Measurements from ENCODE around the gene CACNG4. TPM values are rescaled to one million over a fixed set of nuclear protein-coding genes. Genes with fewer than 3 reads are reported as not detected.

The CACNG4 gene
- total RNA-seq, 1 experiment from 2014 or later: 40.3 TPM

DNA sequence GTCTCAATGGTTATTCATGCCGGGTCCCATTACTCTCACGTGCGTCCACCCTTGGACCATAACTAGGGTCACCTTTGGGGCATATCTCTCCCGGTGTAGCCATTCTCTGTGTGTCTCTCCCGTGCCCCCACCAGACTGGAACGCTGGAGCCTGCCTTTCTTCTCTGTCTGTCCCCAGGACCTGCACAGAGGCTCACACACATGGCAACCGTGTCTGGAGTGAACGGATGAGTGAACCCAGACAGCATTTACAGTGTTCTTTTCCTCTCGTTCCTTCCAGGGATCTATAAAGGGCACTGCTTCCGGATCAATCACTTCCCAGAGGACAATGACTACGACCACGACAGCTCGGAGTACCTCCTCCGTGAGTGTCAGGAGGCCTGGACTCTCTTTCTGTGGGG lies 53.4 kb downstream of the CACNG4 start:
- no peak for ATAC-seq
- Histone ChIP-seq H3K4me3 (ENCODE audit: low read depth in 2 of 2, low read length in 2 of 2) (no peak overlapping the region), H3K27ac (ENCODE audit: low read length) (no peak overlapping the region), H3K4me1 (ENCODE audit: control insufficient read depth, insufficient read depth, low read length) (no peaks in the 10 kb centered on the region), H3K36me3 (ENCODE audit: control insufficient read depth, insufficient read depth, low read length) (no peaks in the 10 kb centered on the region), H3K9me3 (ENCODE audit: control insufficient read depth, insufficient read depth, low read depth, low read length) (no peaks in the 10 kb centered on the region), H3K27me3 (ENCODE audit: control insufficient read depth, insufficient read depth, low read length) (no peaks in the 10 kb centered on the region)
- BruUV-seq (replicated peaks): no TSS peak
- CTCF ChIA-PET: no interaction called here
- POLR2A ChIA-PET: no interaction called here
- TF ChIP-seq POLR2AphosphoS5 (IDR thresholded peaks at IDR 0.05; ENCODE audit: low read depth, low read length): no peak
- TF ChIP-seq, protein P1, sequence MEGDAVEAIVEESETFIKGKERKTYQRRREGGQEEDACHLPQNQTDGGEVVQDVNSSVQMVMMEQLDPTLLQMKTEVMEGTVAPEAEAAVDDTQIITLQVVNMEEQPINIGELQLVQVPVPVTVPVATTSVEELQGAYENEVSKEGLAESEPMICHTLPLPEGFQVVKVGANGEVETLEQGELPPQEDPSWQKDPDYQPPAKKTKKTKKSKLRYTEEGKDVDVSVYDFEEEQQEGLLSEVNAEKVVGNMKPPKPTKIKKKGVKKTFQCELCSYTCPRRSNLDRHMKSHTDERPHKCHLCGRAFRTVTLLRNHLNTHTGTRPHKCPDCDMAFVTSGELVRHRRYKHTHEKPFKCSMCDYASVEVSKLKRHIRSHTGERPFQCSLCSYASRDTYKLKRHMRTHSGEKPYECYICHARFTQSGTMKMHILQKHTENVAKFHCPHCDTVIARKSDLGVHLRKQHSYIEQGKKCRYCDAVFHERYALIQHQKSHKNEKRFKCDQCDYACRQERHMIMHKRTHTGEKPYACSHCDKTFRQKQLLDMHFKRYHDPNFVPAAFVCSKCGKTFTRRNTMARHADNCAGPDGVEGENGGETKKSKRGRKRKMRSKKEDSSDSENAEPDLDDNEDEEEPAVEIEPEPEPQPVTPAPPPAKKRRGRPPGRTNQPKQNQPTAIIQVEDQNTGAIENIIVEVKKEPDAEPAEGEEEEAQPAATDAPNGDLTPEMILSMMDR (IDR thresholded peaks at IDR 0.05): no peak
- TF ChIP-seq, protein P2, sequence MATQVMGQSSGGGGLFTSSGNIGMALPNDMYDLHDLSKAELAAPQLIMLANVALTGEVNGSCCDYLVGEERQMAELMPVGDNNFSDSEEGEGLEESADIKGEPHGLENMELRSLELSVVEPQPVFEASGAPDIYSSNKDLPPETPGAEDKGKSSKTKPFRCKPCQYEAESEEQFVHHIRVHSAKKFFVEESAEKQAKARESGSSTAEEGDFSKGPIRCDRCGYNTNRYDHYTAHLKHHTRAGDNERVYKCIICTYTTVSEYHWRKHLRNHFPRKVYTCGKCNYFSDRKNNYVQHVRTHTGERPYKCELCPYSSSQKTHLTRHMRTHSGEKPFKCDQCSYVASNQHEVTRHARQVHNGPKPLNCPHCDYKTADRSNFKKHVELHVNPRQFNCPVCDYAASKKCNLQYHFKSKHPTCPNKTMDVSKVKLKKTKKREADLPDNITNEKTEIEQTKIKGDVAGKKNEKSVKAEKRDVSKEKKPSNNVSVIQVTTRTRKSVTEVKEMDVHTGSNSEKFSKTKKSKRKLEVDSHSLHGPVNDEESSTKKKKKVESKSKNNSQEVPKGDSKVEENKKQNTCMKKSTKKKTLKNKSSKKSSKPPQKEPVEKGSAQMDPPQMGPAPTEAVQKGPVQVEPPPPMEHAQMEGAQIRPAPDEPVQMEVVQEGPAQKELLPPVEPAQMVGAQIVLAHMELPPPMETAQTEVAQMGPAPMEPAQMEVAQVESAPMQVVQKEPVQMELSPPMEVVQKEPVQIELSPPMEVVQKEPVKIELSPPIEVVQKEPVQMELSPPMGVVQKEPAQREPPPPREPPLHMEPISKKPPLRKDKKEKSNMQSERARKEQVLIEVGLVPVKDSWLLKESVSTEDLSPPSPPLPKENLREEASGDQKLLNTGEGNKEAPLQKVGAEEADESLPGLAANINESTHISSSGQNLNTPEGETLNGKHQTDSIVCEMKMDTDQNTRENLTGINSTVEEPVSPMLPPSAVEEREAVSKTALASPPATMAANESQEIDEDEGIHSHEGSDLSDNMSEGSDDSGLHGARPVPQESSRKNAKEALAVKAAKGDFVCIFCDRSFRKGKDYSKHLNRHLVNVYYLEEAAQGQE (IDR thresholded peaks at IDR 0.05; ENCODE audit: insufficient read depth in 1 of 2, low read depth in 2 of 2, low read length in 1 of 2): no peak
- no peak for TF ChIP-seq TCF7L2 (IDR thresholded peaks at IDR 0.05; ENCODE audit: low read depth, low read length)
- no peak for TF ChIP-seq SIN3A (IDR thresholded peaks at IDR 0.05; ENCODE audit: borderline replicate concordance, insufficient read depth, low read depth, low read length)
- in situ Hi-C loops (cut with HindIII; ENCODE audit: low pct_unique_long_range_greater_than_20kb, low sequenced_read_pairs): no loop called here
- intact Hi-C loops (cut with micrococcal nuclease; ENCODE audit: unreplicated experiment): no loop called here
- no peak for DNase-seq (ENCODE audit: low read depth, low spot score)

DNA sequence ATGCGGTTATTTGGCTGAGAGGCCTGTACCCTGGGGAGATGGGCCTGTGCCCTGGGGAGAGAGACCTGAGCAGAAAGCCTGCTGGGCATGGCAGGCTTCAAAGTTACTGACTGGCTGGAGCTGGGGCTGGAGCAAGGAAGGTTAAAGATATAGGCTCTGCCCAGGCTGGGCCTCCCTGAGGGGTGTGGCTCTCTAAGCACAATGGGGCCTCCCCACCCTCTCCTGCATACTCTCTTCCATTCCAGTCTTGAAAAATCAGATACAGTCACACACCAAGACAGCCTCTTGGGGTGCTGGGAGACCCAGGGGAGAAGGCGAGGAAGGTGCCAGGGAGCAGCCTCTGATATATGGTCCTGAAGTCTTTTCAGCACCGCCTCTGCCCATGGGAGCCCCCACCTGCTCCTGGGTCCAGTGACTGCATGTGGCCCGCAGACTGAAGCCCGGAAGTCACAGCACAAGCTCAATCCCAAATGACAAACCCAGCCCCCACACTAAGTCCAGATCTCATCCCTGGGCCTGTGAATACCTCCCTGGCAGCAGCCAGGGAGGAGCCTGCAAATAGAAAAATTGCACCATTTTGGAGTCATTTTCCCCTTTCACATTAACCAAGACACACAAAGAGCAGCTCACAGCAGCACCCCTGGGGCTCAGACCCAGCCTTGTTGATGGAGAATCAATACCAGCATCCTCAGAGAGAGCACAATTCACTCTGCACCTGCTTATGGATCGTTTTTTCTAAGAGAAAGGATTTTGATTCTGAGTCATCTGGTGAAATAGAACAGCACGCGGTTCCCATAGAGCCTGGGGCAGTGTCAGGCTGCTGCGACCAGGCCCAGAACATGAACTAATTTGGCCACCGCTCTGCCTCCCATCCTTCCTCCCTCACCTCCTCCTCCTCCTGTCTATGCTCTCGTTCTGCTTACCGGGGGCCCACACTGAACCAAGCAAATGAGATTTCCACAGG lies 54.2 kb downstream of the CACNG4 start:
- H3K9me3 ChIP-seq (ENCODE audit: control insufficient read depth, insufficient read depth, low read depth, low read length): no peaks in the 10 kb centered on the region
- H3K4me1 ChIP-seq (ENCODE audit: control insufficient read depth, insufficient read depth, low read length): no peaks in the 10 kb centered on the region
- in situ Hi-C loops (cut with HindIII; ENCODE audit: low pct_unique_long_range_greater_than_20kb, low sequenced_read_pairs) (no loop called here), intact Hi-C loops (cut with micrococcal nuclease; ENCODE audit: unreplicated experiment) (no loop called here)
- no peaks in the 10 kb centered on the region for H3K27me3 ChIP-seq (ENCODE audit: control insufficient read depth, insufficient read depth, low read length)
- ATAC-seq (no peak), DNase-seq (ENCODE audit: low read depth, low spot score) (no peak)
- H3K4me3 ChIP-seq (ENCODE audit: low read depth in 2 of 2, low read length in 2 of 2): no peak overlapping the region
- ChIA-PET CTCF (no interaction called here), POLR2A (no interaction called here)
- H3K36me3 ChIP-seq (ENCODE audit: control insufficient read depth, insufficient read depth, low read length): no peaks in the 10 kb centered on the region
- H3K27ac ChIP-seq (ENCODE audit: low read length): no peak overlapping the region
- no peak for TF ChIP-seq POLR2AphosphoS5 (IDR thresholded peaks at IDR 0.05; ENCODE audit: low read depth, low read length)
- TF ChIP-seq, protein P1 (IDR thresholded peaks at IDR 0.05): no peak
- TF ChIP-seq TCF7L2 (IDR thresholded peaks at IDR 0.05; ENCODE audit: low read depth, low read length): no peak
- TF ChIP-seq, protein P2 (IDR thresholded peaks at IDR 0.05; ENCODE audit: insufficient read depth in 1 of 2, low read depth in 2 of 2, low read length in 1 of 2): no peak
- no peak for TF ChIP-seq SIN3A (IDR thresholded peaks at IDR 0.05; ENCODE audit: borderline replicate concordance, insufficient read depth, low read depth, low read length)
- BruUV-seq (replicated peaks): no TSS peak

Measured in Panc1 (cell line).